Prostate gland (tissue), 2 donors: ENCODE measurements around the gene TRPV6. TPM values are rescaled to one million over a fixed set of nuclear protein-coding genes. Genes with fewer than 3 reads are reported as not detected.

Experiments
- DNase-seq: peaks from one replicate; pipeline ENCODE4 v3.0.0-alpha.2; 2019; ENCODE audit warnings: low spot score
- H3K27ac ChIP-seq, 2 donors: fragments of 200-600 bp; sonication (generic); 2 replicates each; pipeline ENCODE4 v1.5.1; 2017 to 2019
- H3K27me3 ChIP-seq: fragments of 200-600 bp; sonication (generic); replicated peaks from 2 replicates; pipeline ENCODE4 v1.5.1; 2019; ENCODE audit not compliant: insufficient read depth
- H3K36me3 ChIP-seq, 2 donors: fragments of 200-600 bp; sonication (generic); 1 replicate in 1 of 2; 2 replicates in 1 of 2; pipeline versions ENCODE4 v1.5.1 to v1.8.1; 2017 to 2019
- H3K4me1 ChIP-seq: fragments of 200-600 bp; sonication (generic); replicated peaks from 2 replicates; pipeline ENCODE4 v1.5.1; 2019
- H3K4me3 ChIP-seq, 2 donors: fragments of 200-600 bp; sonication (generic); 2 replicates each; pipeline ENCODE4 v1.5.1; 2017 to 2019
- H3K9me3 ChIP-seq: fragments of 200-600 bp; sonication (generic); 2 replicates; pipeline ENCODE4 v1.5.1; 2017
- CTCF ChIP-seq, 4 experiments: fragments of 200-600 bp in 2 of 4; fragments of 450-650 bp in 2 of 4; sonication (generic) in 2 of 4; IDR thresholded peaks; 1 replicate in 3 of 4; 2 replicates in 1 of 4; pipeline ENCODE4 v1.5.1; 2016 to 2019; ENCODE audit warnings: antibody characterized with exemption in 4 of 4, mild to moderate bottlenecking in 2 of 4, moderate library complexity in 2 of 4
- POLR2A ChIP-seq: fragments of 450-650 bp; IDR thresholded peaks from one replicate; pipeline ENCODE4 v1.6.1; 2016; ENCODE audit warnings: antibody characterized with exemption, mild to moderate bottlenecking
- POLR2AphosphoS5 ChIP-seq: sonication (generic); formaldehyde crosslinking; IDR thresholded peaks from one replicate; pipeline ENCODE4 v1.6.1; 2017; ENCODE audit warnings: antibody characterized with exemption
- WGBS: methylation state at CpG from one replicate; pipeline ENCODE4 v1.1.5; 2018; 5-methylcytosine and 5-hydroxymethylcytosine counted together
- intact Hi-C: fragments of 100-400 bp; cut with DNase I; formaldehyde crosslinking; loops from one replicate; pipeline ENCODE4 v1.14.2; 2022
- total RNA-seq, 2 donors: library from RNA; depleted of rRNA; stranded (reverse); fragments of >200 nt; gene quantifications; one replicate each; pipeline ENCODE4 v1.1.0, GENCODE V29; 2016

TRPV6 gene
- total RNA-seq, 2 donors from 2014 or later, result 47.0 to 82.0 TPM

- Histone ChIP-seq H3K4me3 (no peak overlapping the region), H3K27me3 (no peaks in the 10 kb centered on the region), H3K9me3 (no peaks in the 10 kb centered on the region), H3K27ac (no peak overlapping the region), H3K4me1 (peaks cover 8% of the 10 kb centered on the region), H3K36me3 (no peaks in the 10 kb centered on the region)
- TF ChIP-seq POLR2A, result no peak
- TF ChIP-seq CTCF (IDR thresholded peaks at IDR 0.05), result no peak
- TF ChIP-seq POLR2AphosphoS5, result no peak
- 97% methylated on average over 10 of the region's 10 CpGs for WGBS
- intact Hi-C loops, result no loop called here
- DNase-seq, result no peak
Measured at GRCh38 chr7:142891490-142892082, 6.0 kb upstream of the TRPV6 start.

GRCh38 chr7:142890874-142891485, 5.4 kb upstream of the TRPV6 start:
- H3K27ac ChIP-seq, result no peak overlapping the region
- 86% methylated on average over 12 of the region's 12 CpGs for WGBS
- peaks cover 8% of the 10 kb centered on the region for H3K4me1 ChIP-seq
- no peaks in the 10 kb centered on the region for H3K27me3 ChIP-seq
- no peaks in the 10 kb centered on the region for H3K9me3 ChIP-seq
- TF ChIP-seq POLR2AphosphoS5 (no peak), CTCF (IDR thresholded peaks at IDR 0.05) (no peak), POLR2A (no peak)
- no peaks in the 10 kb centered on the region for H3K36me3 ChIP-seq
- DNase-seq, result no peak
- H3K4me3 ChIP-seq, result no peak overlapping the region
- intact Hi-C loops, result no loop called here

GRCh38 chr7:142889816-142890215, 4.3 kb upstream of the TRPV6 start:
- no peak for TF ChIP-seq CTCF (IDR thresholded peaks at IDR 0.05)
- no peak for TF ChIP-seq POLR2A
- no peak for TF ChIP-seq POLR2AphosphoS5
- Histone ChIP-seq H3K27ac (no peak overlapping the region), H3K4me3 (no peak overlapping the region), H3K27me3 (no peaks in the 10 kb centered on the region), H3K4me1 (peaks cover 8% of the 10 kb centered on the region), H3K36me3 (no peaks in the 10 kb centered on the region), H3K9me3 (no peaks in the 10 kb centered on the region)
- DNase-seq, result no peak
- intact Hi-C loops, result no loop called here
- 29% methylated on average over 1 of the region's 3 CpGs for WGBS

- intact Hi-C loops, result no loop called here
- no peaks in the 10 kb centered on the region for H3K27me3 ChIP-seq
- no peaks in the 10 kb centered on the region for H3K9me3 ChIP-seq
- TF ChIP-seq CTCF (IDR thresholded peaks at IDR 0.05) (no peak), POLR2AphosphoS5 (no peak), POLR2A (no peak)
- H3K36me3 ChIP-seq, result no peaks in the 10 kb centered on the region
- no peak overlapping the region for H3K4me3 ChIP-seq
- DNase-seq, result no peak
- H3K27ac ChIP-seq, result no peak overlapping the region
- WGBS, result 92% methylated on average over 12 of the region's 12 CpGs
- no peaks in the 10 kb centered on the region for H3K4me1 ChIP-seq
Measured at GRCh38 chr7:142887282-142888015, 1.9 kb upstream of the TRPV6 start.
